ENCODE measurements around the gene RGP1. TPM values are rescaled to one million over a fixed set of nuclear protein-coding genes. Genes with fewer than 3 reads are reported as not detected.

The RGP1 gene
- total RNA-seq, 1 donor from 2014 or later = 24.3 TPM

Other genes with a start within 250 kb of the RGP1 start
- 5.6 and 10.6 TPM in 2 replicates for gene TESK1, start 144.0 kb upstream of the RGP1 start, total RNA-seq
- gene CD72, start 130.9 kb upstream of the RGP1 start, total RNA-seq = 0.60 and 1.2 TPM in 2 replicates
- gene SIT1, start 98.4 kb upstream of the RGP1 start, total RNA-seq = not detected in 2 replicates
- gene RMRP, start 91.3 kb upstream of the RGP1 start, total RNA-seq = 5,792 and 14,792 TPM in 2 replicates
- 11.9 and 24.8 TPM in 2 replicates for gene CCDC107, start 91.0 kb upstream of the RGP1 start, total RNA-seq
- gene ARHGEF39, start 84.1 kb upstream of the RGP1 start, total RNA-seq = 0.25 and 9.9 TPM in 2 replicates
- 6.8 and 6.9 TPM in 2 replicates for gene CA9, start 75.4 kb upstream of the RGP1 start, total RNA-seq
- gene TPM2, start 59.4 kb upstream of the RGP1 start, total RNA-seq = 51.4 and 124 TPM in 2 replicates
- 266 and 772 TPM in 2 replicates for gene TLN1, start 17.1 kb upstream of the RGP1 start, total RNA-seq
- 57.8 and 152 TPM in 2 replicates for gene CREB3, start 16.6 kb upstream of the RGP1 start, total RNA-seq
- 14.9 and 46.9 TPM in 2 replicates for gene GBA2, start 59 bp upstream of the RGP1 start, total RNA-seq
- not detected in 2 replicates for gene MSMP, start 5.0 kb downstream of the RGP1 start, total RNA-seq
- 13.9 and 35.6 TPM in 2 replicates for gene NPR2, start 42.3 kb downstream of the RGP1 start, total RNA-seq
- 0.80 TPM in 1 of 2 replicates, not detected in the other for gene SPAG8, start 63.0 kb downstream of the RGP1 start, total RNA-seq
- 12.7 and 25.7 TPM in 2 replicates for gene HINT2, start 65.8 kb downstream of the RGP1 start, total RNA-seq
- gene FAM221B, start 79.4 kb downstream of the RGP1 start, total RNA-seq = not detected in 2 replicates
- gene TMEM8B, start 79.9 kb downstream of the RGP1 start, total RNA-seq = 0.69 and 9.4 TPM in 2 replicates
- not detected in 2 replicates for gene OR13J1, start 121.1 kb downstream of the RGP1 start, total RNA-seq
- 0.45 TPM in 1 of 2 replicates, not detected in the other for gene HRCT1, start 156.9 kb downstream of the RGP1 start, total RNA-seq
- gene SPAAR, start 160.2 kb downstream of the RGP1 start, total RNA-seq = 0.17 TPM in 1 of 2 replicates, not detected in the other
- not detected in 2 replicates for gene OR2S2, start 208.9 kb downstream of the RGP1 start, total RNA-seq